Ovary (tissue), 9 donors: ENCODE results near the gene GDF7. TPM values are rescaled to one million over a fixed set of nuclear protein-coding genes. Genes with fewer than 3 reads are reported as not detected.

ENCODE experiments used
- DNase-seq, 5 donors: peaks; one replicate each; pipeline ENCODE4 v3.0.0-alpha.2; 2019 to 2020
- H3K27ac ChIP-seq, 2 donors: fragments of 200-600 bp; one replicate each; pipeline versions ENCODE4 v1.5.1 to v1.8.0; 2019 to 2022
- H3K27me3 ChIP-seq: fragments of 200-600 bp; one replicate; pipeline ENCODE4 v1.8.0; 2022
- H3K36me3 ChIP-seq: fragments of 200-600 bp; sonication (generic); one replicate; pipeline ENCODE4 v1.5.1; 2019
- H3K4me1 ChIP-seq: one replicate; pipeline ENCODE4 v1.8.1; 2013; ENCODE audit warnings: mild to moderate bottlenecking, moderate library complexity; ENCODE audit not compliant: insufficient read depth
- H3K4me3 ChIP-seq: fragments of 200-600 bp; sonication (generic); one replicate; pipeline ENCODE4 v1.5.1; 2017
- H3K9me3 ChIP-seq, 2 donors: fragments of 200-600 bp in 1 of 2; sonication (generic) in 1 of 2; one replicate each; pipeline versions ENCODE4 v1.5.1 to v1.8.1; 2013 to 2019; ENCODE audit warnings: mild to moderate bottlenecking in 1 of 2, moderate library complexity in 1 of 2
- CTCF ChIP-seq, 3 donors: fragments of 450-650 bp in 2 of 3; fragments of 200-600 bp in 1 of 3; IDR thresholded peaks; one replicate each; pipeline versions ENCODE4 v1.5.1 to v1.8.0; 2016 to 2022; ENCODE audit warnings: antibody characterized with exemption in 3 of 3, mild to moderate bottlenecking in 1 of 3
- EP300 ChIP-seq: sonication (generic); formaldehyde crosslinking; IDR thresholded peaks from one replicate; pipeline ENCODE4 v1.6.1; 2017; ENCODE audit warnings: antibody characterized with exemption
- POLR2A ChIP-seq: fragments of 450-650 bp; IDR thresholded peaks from one replicate; pipeline ENCODE4 v1.6.1; 2017; ENCODE audit warnings: antibody characterized with exemption, mild to moderate bottlenecking, moderate library complexity
- WGBS, 3 donors: extraction: QIAGEN DNeasy Blood & Tissue Kit in 1 of 3; methylation state at CpG; one replicate each; pipeline versions ENCODE4 v1.1.5 to v1.1.7; 2013 to 2017; 5-methylcytosine and 5-hydroxymethylcytosine counted together
- intact Hi-C, 4 donors: fragments of 100-400 bp; cut with DNase I; formaldehyde crosslinking; loops; one replicate each; pipeline versions ENCODE4 v1.11.0 to v1.15.1; 2022 to 2023
- polyA plus RNA-seq, 2 donors: library from polyadenylated mRNA; stranded (reverse); fragments of 200-250 nt in 1 of 2; fragments of 350-450 nt in 1 of 2; fragmentation: Illumina TruSeq in 1 of 2; extraction: RNeasy Lipid Tissue Mini Kit (QIAGEN cat#74804) in 1 of 2; gene quantifications; one replicate each; pipeline ENCODE4 v1.2.3, GENCODE V29; 2013 to 2014
- total RNA-seq, 7 donors: library from RNA; depleted of rRNA in 2 of 7; stranded (reverse); fragments of >200 nt in 2 of 7; fragmentation: NEBNext Ultra II Directional in 3 of 7; extraction: Animal tissue kit (Norgen Biotek cat#: 25700) in 3 of 7; gene quantifications; one replicate each; pipeline versions ENCODE4 v1.1.0 to v1.2.4, GENCODE V29; 2016 to 2023
- donor health status: DM: no; HTN: no; CAD: no; lungs with moderate emphysema.
- donor health status: DM: no; HTN: no; CAD: no.
- donor health status: Bipolar disorder and iron deficiency.
- donor health status: DM: yes; HTN: yes; CAD: no.
- donor health status: DM: no; HTN: no; CAD: no.
- donor health status: DM: yes; HTN: yes; CAD: no.

GDF7 gene
- total and polyA plus RNA-seq, 9 donors, result 0.11 to 1.7 (median 0.48) TPM

DNA sequence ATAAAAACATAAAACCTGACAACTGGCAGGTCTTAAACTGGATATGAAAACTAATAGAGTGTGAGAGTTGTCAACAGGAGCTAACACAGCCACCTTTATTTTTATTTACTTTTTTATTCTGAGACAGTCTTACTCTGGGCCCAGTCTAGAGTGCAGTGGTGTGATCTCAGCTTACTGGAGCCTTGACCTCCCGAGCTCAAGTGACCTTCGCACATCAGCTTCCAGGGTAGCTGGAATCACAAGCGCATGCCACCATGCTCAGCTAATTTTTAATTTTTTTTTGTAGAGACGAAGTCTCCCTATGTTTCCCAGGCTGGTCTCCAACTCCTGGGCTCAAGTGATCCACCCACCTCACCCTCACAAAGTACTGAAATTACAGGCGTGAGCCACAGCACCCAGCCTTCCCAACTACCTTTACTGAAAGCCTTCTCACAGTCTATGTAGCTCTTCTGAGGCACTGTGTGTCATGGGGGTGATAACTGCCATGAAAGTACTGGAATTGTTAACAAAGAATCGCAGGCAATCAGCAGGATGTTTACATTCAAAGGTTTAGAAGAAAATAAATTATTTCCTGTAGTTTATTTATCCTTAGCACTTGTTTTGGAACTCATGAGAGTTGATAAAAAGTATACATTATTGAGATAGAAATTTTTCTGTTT, 24.3 kb downstream of the GDF7 start:
- H3K27ac ChIP-seq, result no peak overlapping the region
- no peaks in the 10 kb centered on the region for H3K4me1 ChIP-seq
- H3K9me3 ChIP-seq, result no peaks in the 10 kb centered on the region
- DNase-seq, result no peak
- no peaks in the 10 kb centered on the region for H3K36me3 ChIP-seq
- H3K4me3 ChIP-seq, result no peak overlapping the region
- TF ChIP-seq EP300, result no peak
- 63 to 78% (median 64%) methylated on average over 6 of the region's 6 CpGs for WGBS, 3 donors
- intact Hi-C loops, result no loop called here
- no peaks in the 10 kb centered on the region for H3K27me3 ChIP-seq

- Histone ChIP-seq H3K27me3 (no peaks in the 10 kb centered on the region), H3K27ac (no peak overlapping the region), H3K9me3 (no peaks in the 10 kb centered on the region), H3K36me3 (no peaks in the 10 kb centered on the region), H3K4me1 (no peaks in the 10 kb centered on the region), H3K4me3 (no peak overlapping the region)
- intact Hi-C loops, result no loop called here
- WGBS, 3 donors, result 87 to 99% (median 95%) methylated on average over 2 of the region's 2 CpGs
- DNase-seq, result no peak
- no peak for TF ChIP-seq POLR2A
- no peak for TF ChIP-seq EP300
- TF ChIP-seq CTCF (IDR thresholded peaks at IDR 0.05), result no peak
Measured at GRCh38 chr2:20692081-20692480, 25.1 kb downstream of the GDF7 start.

GRCh38 chr2:20693317-20693716, 26.4 kb downstream of the GDF7 start:
- TF ChIP-seq POLR2A (no peak), EP300 (no peak), CTCF (IDR thresholded peaks at IDR 0.05) (no peak)
- Histone ChIP-seq H3K27ac (no peak overlapping the region), H3K36me3 (no peaks in the 10 kb centered on the region), H3K4me3 (no peak overlapping the region), H3K27me3 (no peaks in the 10 kb centered on the region), H3K4me1 (no peaks in the 10 kb centered on the region), H3K9me3 (no peaks in the 10 kb centered on the region)
- 95 to 99% (median 96%) methylated on average over 3 of the region's 3 CpGs for WGBS, 3 donors
- intact Hi-C loops, result no loop called here
- DNase-seq, result no peak

DNA sequence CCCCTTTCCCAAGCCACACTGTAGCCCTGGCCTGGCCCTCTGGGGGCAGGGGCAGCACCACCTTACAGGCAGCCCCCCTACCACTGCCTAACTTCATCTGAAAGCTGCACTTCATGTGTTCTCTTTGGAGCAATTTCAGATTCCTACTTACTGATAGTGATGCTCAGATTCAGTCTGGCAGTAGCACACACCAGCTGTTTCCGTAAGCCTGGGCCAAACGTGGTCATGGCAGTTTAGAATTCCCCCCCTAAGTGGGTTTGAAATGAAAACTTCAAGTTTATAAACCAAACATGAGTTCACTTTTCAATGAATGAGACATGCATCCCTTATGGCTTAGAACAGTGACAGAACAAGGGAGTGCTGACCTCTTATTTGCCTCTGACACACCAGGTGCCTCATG, 29.4 kb downstream of the GDF7 start:
- no peaks in the 10 kb centered on the region for H3K9me3 ChIP-seq
- no peaks in the 10 kb centered on the region for H3K4me1 ChIP-seq
- 62 to 67% (median 63%) methylated on average over 2 of the region's 2 CpGs for WGBS, 3 donors
- DNase-seq, result no peak
- intact Hi-C loops, result no loop called here
- TF ChIP-seq CTCF (IDR thresholded peaks at IDR 0.05), result no peak
- TF ChIP-seq EP300, result no peak
- TF ChIP-seq POLR2A, result no peak
- no peaks in the 10 kb centered on the region for H3K27me3 ChIP-seq
- H3K27ac ChIP-seq, result no peak overlapping the region
- H3K36me3 ChIP-seq, result no peaks in the 10 kb centered on the region
- no peak overlapping the region for H3K4me3 ChIP-seq

DNA sequence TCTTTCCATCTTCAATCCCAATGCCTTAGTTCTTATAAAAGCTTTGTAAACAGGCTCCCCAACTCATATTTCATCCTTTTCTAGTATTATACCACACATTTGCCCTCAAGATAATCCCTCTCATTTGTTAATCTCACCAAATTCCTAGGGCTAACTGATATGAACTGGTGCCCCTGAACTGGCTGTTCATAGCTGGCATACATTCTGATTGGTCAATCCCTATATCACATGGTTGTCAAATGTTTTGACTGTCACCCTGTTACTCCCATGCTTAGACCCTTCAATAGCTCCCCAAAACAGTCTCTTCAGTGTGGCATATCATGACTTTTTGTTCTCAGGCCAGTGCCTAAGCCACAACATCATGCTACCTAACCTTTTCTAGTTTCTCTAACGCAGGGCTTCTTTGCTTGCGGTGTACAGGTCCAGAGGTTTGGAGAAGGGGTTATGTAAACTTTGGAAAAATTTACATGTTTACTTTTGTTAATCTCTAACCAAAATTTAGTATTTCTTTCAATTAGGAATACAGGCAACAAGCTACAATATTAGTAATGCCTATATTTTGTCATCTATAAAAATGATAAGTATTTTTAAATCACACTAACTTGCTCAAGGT, 30.5 kb downstream of the GDF7 start:
- H3K9me3 ChIP-seq, result no peaks in the 10 kb centered on the region
- no peak for TF ChIP-seq EP300
- TF ChIP-seq CTCF (IDR thresholded peaks at IDR 0.05), result no peak
- TF ChIP-seq POLR2A, result no peak
- no peak overlapping the region for H3K4me3 ChIP-seq
- H3K36me3 ChIP-seq, result no peaks in the 10 kb centered on the region
- no peaks in the 10 kb centered on the region for H3K27me3 ChIP-seq
- DNase-seq, result no peak
- intact Hi-C loops, result no loop called here
- H3K27ac ChIP-seq, result no peak overlapping the region
- WGBS, 3 donors, result 86 to 97% (median 88%) methylated on average over 2 of the region's 2 CpGs
- H3K4me1 ChIP-seq, result no peaks in the 10 kb centered on the region
